ENCODE results near the gene BOC.

DNA sequence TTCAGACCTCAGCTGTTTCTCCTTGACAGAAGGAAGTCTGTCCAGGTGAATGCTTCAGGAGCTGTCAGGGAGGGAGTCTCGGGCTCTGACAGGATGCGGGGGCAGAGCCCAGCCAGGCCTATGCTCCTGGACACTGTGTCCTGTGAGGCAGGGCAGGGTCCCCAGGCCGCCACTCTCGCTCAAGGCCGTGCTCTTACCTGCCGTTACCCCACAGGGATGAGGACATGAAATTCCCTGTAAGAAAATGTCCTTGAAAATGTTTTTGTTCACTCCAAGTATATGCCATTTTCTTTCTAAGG is 63.9 kb downstream of the BOC start:
- TF ChIP-seq, protein P1, sequence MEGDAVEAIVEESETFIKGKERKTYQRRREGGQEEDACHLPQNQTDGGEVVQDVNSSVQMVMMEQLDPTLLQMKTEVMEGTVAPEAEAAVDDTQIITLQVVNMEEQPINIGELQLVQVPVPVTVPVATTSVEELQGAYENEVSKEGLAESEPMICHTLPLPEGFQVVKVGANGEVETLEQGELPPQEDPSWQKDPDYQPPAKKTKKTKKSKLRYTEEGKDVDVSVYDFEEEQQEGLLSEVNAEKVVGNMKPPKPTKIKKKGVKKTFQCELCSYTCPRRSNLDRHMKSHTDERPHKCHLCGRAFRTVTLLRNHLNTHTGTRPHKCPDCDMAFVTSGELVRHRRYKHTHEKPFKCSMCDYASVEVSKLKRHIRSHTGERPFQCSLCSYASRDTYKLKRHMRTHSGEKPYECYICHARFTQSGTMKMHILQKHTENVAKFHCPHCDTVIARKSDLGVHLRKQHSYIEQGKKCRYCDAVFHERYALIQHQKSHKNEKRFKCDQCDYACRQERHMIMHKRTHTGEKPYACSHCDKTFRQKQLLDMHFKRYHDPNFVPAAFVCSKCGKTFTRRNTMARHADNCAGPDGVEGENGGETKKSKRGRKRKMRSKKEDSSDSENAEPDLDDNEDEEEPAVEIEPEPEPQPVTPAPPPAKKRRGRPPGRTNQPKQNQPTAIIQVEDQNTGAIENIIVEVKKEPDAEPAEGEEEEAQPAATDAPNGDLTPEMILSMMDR (IDR thresholded peaks at IDR 0.05 in 8 of 11, conservative IDR thresholded peaks at IDR 0.05 in 3 of 11): no peak
- TF ChIP-seq POLR2A (IDR thresholded peaks at IDR 0.05): no peak
